Neuronal stem cell (in vitro differentiated cells): ENCODE measurements around the gene SLC34A3.

Experiments
- DNase-seq: peaks from one replicate; pipeline ENCODE4 v3.0.0-alpha.2; 2013; ENCODE audit warnings: low spot score
- H2AFZ ChIP-seq: one replicate; pipeline ENCODE4 v1.6.1; 2013; ENCODE audit warnings: mild to moderate bottlenecking, low read length, inconsistent platforms
- H2AK5ac ChIP-seq: 2 replicates; pipeline ENCODE4 v1.6.1; 2013; ENCODE audit warnings: low read depth, mild to moderate bottlenecking, inconsistent platforms, low read length, moderate library complexity, mixed read lengths
- H2BK120ac ChIP-seq: 2 replicates; pipeline ENCODE4 v1.6.1; 2013; ENCODE audit warnings: low read depth, mild to moderate bottlenecking, inconsistent platforms, low read length, moderate library complexity, mixed read lengths
- H2BK12ac ChIP-seq: one replicate; pipeline ENCODE4 v1.6.1; 2013; ENCODE audit warnings: low read length, inconsistent platforms
- H2BK15ac ChIP-seq: 2 replicates; pipeline ENCODE4 v1.6.1; 2013; ENCODE audit warnings: mild to moderate bottlenecking, low read length, inconsistent platforms, mixed read lengths
- H2BK5ac ChIP-seq: one replicate; pipeline ENCODE4 v1.6.1; 2013; ENCODE audit warnings: inconsistent platforms, mild to moderate bottlenecking, low read length, moderate library complexity
- H3K14ac ChIP-seq: one replicate; pipeline ENCODE4 v1.6.1; 2013; ENCODE audit warnings: low read length, inconsistent platforms
- H3K18ac ChIP-seq: 2 replicates; pipeline ENCODE4 v1.6.1; 2013; ENCODE audit warnings: low read length, inconsistent platforms
- H3K23ac ChIP-seq: 2 replicates; pipeline ENCODE4 v1.6.1; 2013; ENCODE audit warnings: low read depth, mild to moderate bottlenecking, mixed read lengths, low read length, inconsistent platforms; ENCODE audit not compliant: poor library complexity
- H3K27ac ChIP-seq: replicated peaks from 3 replicates; pipeline ENCODE4 v1.5.1; 2013; ENCODE audit warnings: low read length, inconsistent platforms
- H3K27me3 ChIP-seq, 3 experiments: 2 replicates each; pipeline ENCODE4 v1.6.1; 2013; ENCODE audit warnings: low read length in 3 of 3, mild to moderate bottlenecking in 2 of 3, inconsistent platforms in 1 of 3, low read depth in 1 of 3, mixed read lengths in 1 of 3, moderate library complexity in 1 of 3; ENCODE audit not compliant: control insufficient read depth in 3 of 3, insufficient read depth in 3 of 3
- H3K36me3 ChIP-seq, 2 donors: replicated peaks in 1 of 2; 2 replicates each; pipeline ENCODE4 v1.6.1; 2013; ENCODE audit warnings: low read length in 2 of 2; ENCODE audit not compliant: control insufficient read depth in 2 of 2, insufficient read depth in 2 of 2
- H3K4ac ChIP-seq: 2 replicates; pipeline ENCODE4 v1.6.1; 2013; ENCODE audit warnings: inconsistent platforms, mild to moderate bottlenecking, low read length, moderate library complexity
- H3K4me1 ChIP-seq, 2 donors: 1 replicate in 1 of 2; 2 replicates in 1 of 2; pipeline ENCODE4 v1.6.1; 2013; ENCODE audit warnings: low read length in 2 of 2, low read depth in 1 of 2; ENCODE audit not compliant: control insufficient read depth in 2 of 2, insufficient read depth in 1 of 2
- H3K4me2 ChIP-seq: one replicate; pipeline ENCODE4 v1.6.1; 2013; ENCODE audit warnings: mild to moderate bottlenecking, low read length, inconsistent platforms; ENCODE audit not compliant: insufficient read depth, poor library complexity, severe bottlenecking
- H3K4me3 ChIP-seq, 2 donors: 2 replicates each; pipeline ENCODE4 v1.5.1; 2013; ENCODE audit warnings: low read length in 2 of 2, mild to moderate bottlenecking in 2 of 2, inconsistent platforms in 1 of 2, moderate library complexity in 1 of 2
- H3K79me1 ChIP-seq: one replicate; pipeline ENCODE4 v1.6.1; 2013; ENCODE audit warnings: low read depth, mild to moderate bottlenecking, inconsistent platforms, low read length, moderate library complexity
- H3K9ac ChIP-seq: one replicate; pipeline ENCODE4 v1.6.1; 2013; ENCODE audit warnings: mild to moderate bottlenecking, low read depth, low read length, inconsistent platforms; ENCODE audit not compliant: poor library complexity
- H3K9me3 ChIP-seq, 2 donors: replicated peaks in 1 of 2; 2 replicates each; pipeline versions ENCODE3 to v1.6.1; 2013; ENCODE audit warnings: low read length in 2 of 2, mild to moderate bottlenecking in 2 of 2, inconsistent platforms in 1 of 2, low read depth in 1 of 2, mixed read lengths in 1 of 2, moderate library complexity in 1 of 2; ENCODE audit not compliant: control insufficient read depth in 2 of 2, insufficient read depth in 1 of 2
- H4K8ac ChIP-seq: one replicate; pipeline ENCODE4 v1.6.1; 2013; ENCODE audit warnings: low read depth, mild to moderate bottlenecking, inconsistent platforms, low read length, moderate library complexity
- H4K91ac ChIP-seq: one replicate; pipeline ENCODE4 v1.6.1; 2013; ENCODE audit warnings: low read length, low read depth, mild to moderate bottlenecking, inconsistent platforms; ENCODE audit not compliant: poor library complexity
- WGBS, 2 donors: extraction: QIAGEN DNeasy Blood & Tissue Kit; methylation state at CpG; one replicate each; pipeline ENCODE4 v1.1.7; 2013; ENCODE audit warnings: missing lambda C conversion rate in 2 of 2, mixed read lengths in 1 of 2; ENCODE audit not compliant: insufficient read length in 2 of 2, insufficient replicate concordance in 1 of 2; ENCODE audit errors: extremely low coverage in 2 of 2; 5-methylcytosine and 5-hydroxymethylcytosine counted together

Gene SLC34A3

DNA sequence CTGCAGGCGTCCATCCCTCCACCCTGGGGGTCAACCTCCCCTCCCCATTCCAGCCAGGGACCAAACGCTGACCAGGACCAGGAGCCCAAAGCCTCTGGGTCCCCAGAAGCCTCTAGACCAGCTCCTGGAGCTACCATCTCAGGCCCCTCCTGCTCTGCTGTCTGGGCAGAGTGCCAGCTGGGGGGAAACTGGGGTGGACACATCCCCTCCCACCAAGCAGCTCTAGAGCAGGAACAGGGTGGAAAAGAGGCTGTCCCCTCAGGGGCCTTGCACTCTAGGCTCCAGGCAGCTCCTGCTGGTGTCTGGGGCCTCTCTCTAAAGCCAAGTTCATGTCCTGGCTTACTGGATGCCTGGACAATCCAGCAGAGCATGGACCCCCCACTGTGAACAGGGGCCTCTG, 37.8 kb upstream of the SLC34A3 start:
- WGBS, 2 donors = no CpG with 5 or more reads among the region's 2 CpGs

DNA sequence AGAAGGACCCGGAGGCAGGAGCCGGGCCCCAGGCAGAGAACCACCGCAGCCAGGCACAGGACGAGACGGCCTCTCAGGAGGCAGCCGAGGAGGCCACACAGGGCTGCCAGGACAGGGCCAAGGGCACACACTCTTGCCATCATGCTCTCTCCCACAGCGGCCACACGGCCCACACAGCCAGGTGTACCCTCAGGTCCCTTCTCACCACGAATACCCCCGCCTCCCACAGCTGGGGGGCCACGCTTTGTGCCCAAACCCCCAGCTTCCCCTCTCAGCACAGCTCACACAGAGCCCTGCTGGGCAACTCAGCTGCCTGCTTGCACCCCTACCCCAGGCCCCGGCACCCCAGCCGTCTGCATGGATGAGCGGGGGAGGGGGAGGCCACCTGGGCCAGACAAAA, 36.9 kb upstream of the SLC34A3 start:
- no CpG with 5 or more reads among the region's 14 CpGs for WGBS, 2 donors

More for the DNA sequence above, 37.8 kb upstream of the SLC34A3 start:
- Histone ChIP-seq H3K23ac (no peak overlapping the region), H2BK120ac (no peak overlapping the region), H4K8ac (no peak overlapping the region), H2AK5ac (no peak overlapping the region), H3K79me1 (peaks cover 39% of the 10 kb centered on the region), H4K91ac (no peak overlapping the region), H3K14ac (no peak overlapping the region), H3K36me3 (peaks cover 7 to 28% of the 10 kb centered on the region in 2 donors), H3K9ac (no peak overlapping the region), H3K27ac (no peak overlapping the region), H3K4me2 (no peak overlapping the region), H3K18ac (no peak overlapping the region), H3K9me3 (peaks cover 0 to 1% of the 10 kb centered on the region in 2 donors), H3K4ac (no peak overlapping the region), H3K27me3 (peaks cover 0 to 2% (median 0%) of the 10 kb centered on the region in 3 experiments), H2BK5ac (peak overlapping the region; percentile 53), H2BK12ac (no peak overlapping the region), H2BK15ac (no peak overlapping the region), H2AFZ (no peak overlapping the region), H3K4me3 (no peak overlapping the region), H3K4me1 (peaks cover 14 to 15% of the 10 kb centered on the region in 2 donors)
- DNase-seq = no peak

DNA sequence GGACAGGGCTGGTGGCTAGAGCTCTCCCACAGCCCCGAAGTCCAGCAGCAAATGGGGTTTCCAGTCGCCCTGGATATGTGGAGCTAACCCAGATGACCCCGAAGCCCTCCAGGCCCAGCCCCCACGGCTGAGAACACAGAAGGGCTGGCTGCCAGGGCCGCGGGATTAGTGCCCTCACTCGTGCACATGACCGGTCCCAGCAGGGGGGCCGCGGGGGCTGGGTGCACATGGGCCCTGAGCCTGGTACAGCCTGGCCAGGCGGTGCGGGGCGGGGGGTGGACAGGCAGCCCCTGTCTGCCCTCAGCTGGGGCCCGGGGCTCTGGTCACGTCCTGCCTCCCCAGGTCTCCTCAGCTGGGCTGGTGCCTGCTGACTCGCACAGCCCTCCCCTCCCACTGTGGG, 36.3 kb upstream of the SLC34A3 start:
- WGBS, 2 donors = no CpG with 5 or more reads among the region's 16 CpGs
- no peak overlapping the region for H3K4me3 ChIP-seq
- peaks cover 14 to 23% of the 10 kb centered on the region in 2 donors for H3K4me1 ChIP-seq
- H2AK5ac ChIP-seq = peak overlapping the region; percentile 26
- peaks cover 0 to 1% of the 10 kb centered on the region in 2 donors for H3K9me3 ChIP-seq
- peak overlapping the region; percentile 87 for H2BK120ac ChIP-seq
- no peak overlapping the region for H3K4ac ChIP-seq
- no peak for DNase-seq
- H3K18ac ChIP-seq = no peak overlapping the region
- H3K79me1 ChIP-seq = peaks cover 31% of the 10 kb centered on the region
- peak overlapping the region; percentile 39 for H2BK5ac ChIP-seq
- H4K91ac ChIP-seq = no peak overlapping the region
- H3K9ac ChIP-seq = peak overlapping the region; percentile 44
- no peak overlapping the region for H2BK12ac ChIP-seq
- no peaks in the 10 kb centered on the region for H3K27me3 ChIP-seq
- no peak overlapping the region for H4K8ac ChIP-seq
- peak overlapping the region; percentile 43 for H3K23ac ChIP-seq
- peak overlapping the region; percentile 8 for H3K14ac ChIP-seq
- H3K27ac ChIP-seq = no peak overlapping the region
- peaks cover 7 to 28% of the 10 kb centered on the region in 2 donors for H3K36me3 ChIP-seq
- no peak overlapping the region for H2BK15ac ChIP-seq
- H3K4me2 ChIP-seq = no peak overlapping the region
- H2AFZ ChIP-seq = no peak overlapping the region

More for the DNA sequence above, 36.9 kb upstream of the SLC34A3 start:
- Histone ChIP-seq H2BK120ac (no peak overlapping the region), H3K4me3 (no peak overlapping the region), H3K9ac (peak overlapping the region; percentile 81), H2BK5ac (peak overlapping the region; percentile 39), H3K4me1 (peaks cover 16 to 21% of the 10 kb centered on the region in 2 donors), H3K23ac (no peak overlapping the region), H3K79me1 (peaks cover 32% of the 10 kb centered on the region), H3K14ac (no peak overlapping the region), H3K4ac (no peak overlapping the region), H2AFZ (no peak overlapping the region), H2BK15ac (no peak overlapping the region), H2BK12ac (no peak overlapping the region), H3K27me3 (no peaks in the 10 kb centered on the region), H4K91ac (no peak overlapping the region), H3K4me2 (no peak overlapping the region), H3K27ac (no peak overlapping the region), H2AK5ac (peak overlapping the region; percentile 68), H3K36me3 (peaks cover 7 to 28% of the 10 kb centered on the region in 2 donors), H4K8ac (peak overlapping the region; percentile 96), H3K18ac (no peak overlapping the region), H3K9me3 (peaks cover 0 to 1% of the 10 kb centered on the region in 2 donors)
- DNase-seq = no peak

DNA sequence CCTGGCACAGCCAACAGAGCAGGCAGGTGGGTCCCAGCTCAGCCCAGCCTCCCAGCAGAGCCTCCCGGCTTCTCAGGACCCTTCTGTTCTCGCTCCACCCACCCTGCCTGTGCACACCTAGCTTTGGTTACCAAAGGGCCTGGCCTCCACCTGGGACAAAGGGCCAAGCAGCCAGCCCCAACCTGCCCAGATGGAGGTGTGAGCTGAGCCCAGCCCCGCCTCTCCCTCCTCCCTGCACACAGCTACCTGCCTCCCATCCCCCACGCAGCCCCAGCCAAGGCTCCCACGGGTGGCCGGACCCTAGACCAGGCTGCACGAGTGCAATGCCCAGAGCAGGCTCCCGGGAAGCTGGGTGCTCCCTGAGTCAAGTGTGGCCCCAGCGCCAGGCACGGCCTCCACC, 35.8 kb upstream of the SLC34A3 start:
- peaks cover 15 to 21% of the 10 kb centered on the region in 2 donors for H3K4me1 ChIP-seq

More for the DNA sequence above, 35.8 kb upstream of the SLC34A3 start:
- Histone ChIP-seq H4K91ac (no peak overlapping the region), H2BK15ac (no peak overlapping the region), H2BK12ac (no peak overlapping the region), H2BK120ac (peak overlapping the region; percentile 87), H3K79me1 (peaks cover 31% of the 10 kb centered on the region), H2AK5ac (peak overlapping the region; percentile 21), H3K36me3 (peaks cover 7 to 25% of the 10 kb centered on the region in 2 donors), H3K9ac (peak overlapping the region; percentile 44), H3K4ac (no peak overlapping the region), H3K4me3 (no peak overlapping the region), H3K14ac (no peak overlapping the region), H3K18ac (no peak overlapping the region), H3K23ac (peak overlapping the region; percentile 65), H3K27ac (no peak overlapping the region), H2AFZ (no peak overlapping the region), H3K9me3 (peaks cover 0 to 1% of the 10 kb centered on the region in 2 donors), H3K27me3 (no peaks in the 10 kb centered on the region), H3K4me2 (no peak overlapping the region), H2BK5ac (no peak overlapping the region), H4K8ac (no peak overlapping the region)
- DNase-seq = no peak
- no CpG with 5 or more reads among the region's 10 CpGs for WGBS, 2 donors
